Measurements from ENCODE around the gene TXNRD2. TPM values are rescaled to one million over a fixed set of nuclear protein-coding genes. Genes with fewer than 3 reads are reported as not detected.
A peak's percentile ranks its signal among the peaks of the same experiment; 100 is the strongest.

Gene TXNRD2
- polyA plus RNA-seq, 1 donor from 2014 or later = 4.1 TPM

GRCh38 chr22:19910180-19910744 is 31.4 kb downstream of the TXNRD2 start:
- TF ChIP-seq SMC3 (conservative IDR thresholded peaks at IDR 0.05; ENCODE audit: poor library complexity) (no peak), TAF1 (IDR thresholded peaks at IDR 0.05; ENCODE audit: low read depth) (no peak), REST (IDR thresholded peaks at IDR 0.05; ENCODE audit: borderline replicate concordance) (no peak), EZH2 (IDR thresholded peaks at IDR 0.05; ENCODE audit: borderline replicate concordance, insufficient read depth, low read length, poor library complexity, severe bottlenecking) (no peak), EP300 (conservative IDR thresholded peaks at IDR 0.05; ENCODE audit: poor library complexity, severe bottlenecking) (no peak), POLR2AphosphoS5 (IDR thresholded peaks at IDR 0.05) (no peak), RAD21 (conservative IDR thresholded peaks at IDR 0.05) (no peak), MXI1 (conservative IDR thresholded peaks at IDR 0.05; ENCODE audit: poor library complexity, severe bottlenecking) (no peak), CTCF (IDR thresholded peaks at IDR 0.05; ENCODE audit: poor library complexity, severe bottlenecking) (no peak)
- Histone ChIP-seq H3K9me2 (ENCODE audit: insufficient read depth, low read length) (no peaks in the 10 kb centered on the region), H2AFZ (ENCODE audit: low read depth, low read length) (no peak overlapping the region), H3K27me3 (ENCODE audit: insufficient read depth, low read depth, low read length) (no peaks in the 10 kb centered on the region), H3K9ac (ENCODE audit: low read length) (no peak overlapping the region), H3F3A (ENCODE audit: insufficient read depth, low read length, poor library complexity, severe bottlenecking) (no peaks in the 10 kb centered on the region), H3K4me2 (ENCODE audit: low read length) (no peak overlapping the region), H3K27ac (ENCODE audit: low read length) (no peak overlapping the region), H4K20me1 (ENCODE audit: insufficient read depth) (no peaks in the 10 kb centered on the region), H3K36me3 (ENCODE audit: insufficient read depth, low read length) (no peaks in the 10 kb centered on the region), H3K4me3 (ENCODE audit: low read length) (no peak overlapping the region), H3K79me2 (replicated peaks; ENCODE audit: insufficient read depth, low read length) (no peaks in the 10 kb centered on the region), H3K9me3 (ENCODE audit: low read length) (no peaks in the 10 kb centered on the region)

DNA sequence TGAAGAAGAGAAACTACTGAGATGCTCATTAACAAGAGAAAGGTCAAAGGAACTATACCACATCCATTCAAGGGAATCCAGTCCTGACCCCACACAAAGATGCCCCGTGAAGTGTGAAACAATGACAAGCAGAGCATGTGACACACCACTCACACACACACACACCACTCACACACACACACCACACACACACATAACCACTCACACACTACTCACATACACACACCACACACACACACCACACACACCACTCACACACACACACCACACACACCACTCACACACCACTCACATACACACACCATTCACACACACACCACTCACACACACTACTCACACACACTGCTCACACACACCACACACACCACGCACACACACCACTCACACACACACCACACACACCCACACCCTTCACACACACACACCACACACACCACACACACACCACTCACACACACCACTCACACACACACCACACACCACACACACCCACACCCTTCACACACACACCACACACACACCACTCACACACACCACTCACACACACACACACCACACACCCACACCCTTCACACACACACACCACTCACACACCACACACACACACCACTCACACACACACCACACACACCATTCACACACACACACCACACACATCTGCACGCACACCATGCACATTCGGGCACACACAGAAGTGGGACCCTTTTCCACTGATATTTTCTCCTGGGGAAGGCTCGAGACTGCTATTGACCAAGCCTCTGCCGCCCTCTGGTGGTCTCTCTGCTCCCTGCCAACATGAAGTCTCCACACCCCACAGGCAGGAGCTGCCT is 32.1 kb downstream of the TXNRD2 start:
- no peak for TF ChIP-seq TAF1 (IDR thresholded peaks at IDR 0.05; ENCODE audit: low read depth)
- no peak for TF ChIP-seq EP300 (conservative IDR thresholded peaks at IDR 0.05; ENCODE audit: poor library complexity, severe bottlenecking)
- peak; percentile 98 for TF ChIP-seq CTCF (IDR thresholded peaks at IDR 0.05; ENCODE audit: poor library complexity, severe bottlenecking)
- no peak for TF ChIP-seq REST (IDR thresholded peaks at IDR 0.05; ENCODE audit: borderline replicate concordance)
- TF ChIP-seq POLR2AphosphoS5 (IDR thresholded peaks at IDR 0.05) = no peak
- TF ChIP-seq RAD21 (conservative IDR thresholded peaks at IDR 0.05) = peak; percentile 99
- peak; percentile 100 for TF ChIP-seq SMC3 (conservative IDR thresholded peaks at IDR 0.05; ENCODE audit: poor library complexity)
- no peak for TF ChIP-seq MXI1 (conservative IDR thresholded peaks at IDR 0.05; ENCODE audit: poor library complexity, severe bottlenecking)
- TF ChIP-seq EZH2 (IDR thresholded peaks at IDR 0.05; ENCODE audit: borderline replicate concordance, insufficient read depth, low read length, poor library complexity, severe bottlenecking) = no peak

More for the DNA sequence above, 32.1 kb downstream of the TXNRD2 start:
- no peak overlapping the region for H3K9ac ChIP-seq (ENCODE audit: low read length)
- no peak overlapping the region for H2AFZ ChIP-seq (ENCODE audit: low read depth, low read length)
- H3K9me2 ChIP-seq (ENCODE audit: insufficient read depth, low read length) = no peaks in the 10 kb centered on the region
- H3K36me3 ChIP-seq (ENCODE audit: insufficient read depth, low read length) = no peaks in the 10 kb centered on the region
- H3K4me3 ChIP-seq (ENCODE audit: low read length) = no peak overlapping the region
- no peaks in the 10 kb centered on the region for H3K79me2 ChIP-seq (replicated peaks; ENCODE audit: insufficient read depth, low read length)
- no peaks in the 10 kb centered on the region for H3K27me3 ChIP-seq (ENCODE audit: insufficient read depth, low read depth, low read length)
- H3K4me2 ChIP-seq (ENCODE audit: low read length) = no peak overlapping the region
- H3K27ac ChIP-seq (ENCODE audit: low read length) = no peak overlapping the region
- no peaks in the 10 kb centered on the region for H3K9me3 ChIP-seq (ENCODE audit: low read length)
- H4K20me1 ChIP-seq (ENCODE audit: insufficient read depth) = no peaks in the 10 kb centered on the region
- no peaks in the 10 kb centered on the region for H3F3A ChIP-seq (ENCODE audit: insufficient read depth, low read length, poor library complexity, severe bottlenecking)
